HG03064 (cell line): ENCODE data around the gene CST9.
"Not testable (repeated sequence)": the region's sequence is repeated elsewhere in the genome, so short reads cannot be mapped to it uniquely, and the experiment has no call there.

Experiments used
- ATAC-seq: cut with Tn5 transposase; IDR thresholded peaks from one replicate; pipeline ENCODE4 v1.9.1; 2021; ENCODE audit warnings: low read depth; ENCODE audit not compliant: unreplicated experiment

The CST9 gene

DNA sequence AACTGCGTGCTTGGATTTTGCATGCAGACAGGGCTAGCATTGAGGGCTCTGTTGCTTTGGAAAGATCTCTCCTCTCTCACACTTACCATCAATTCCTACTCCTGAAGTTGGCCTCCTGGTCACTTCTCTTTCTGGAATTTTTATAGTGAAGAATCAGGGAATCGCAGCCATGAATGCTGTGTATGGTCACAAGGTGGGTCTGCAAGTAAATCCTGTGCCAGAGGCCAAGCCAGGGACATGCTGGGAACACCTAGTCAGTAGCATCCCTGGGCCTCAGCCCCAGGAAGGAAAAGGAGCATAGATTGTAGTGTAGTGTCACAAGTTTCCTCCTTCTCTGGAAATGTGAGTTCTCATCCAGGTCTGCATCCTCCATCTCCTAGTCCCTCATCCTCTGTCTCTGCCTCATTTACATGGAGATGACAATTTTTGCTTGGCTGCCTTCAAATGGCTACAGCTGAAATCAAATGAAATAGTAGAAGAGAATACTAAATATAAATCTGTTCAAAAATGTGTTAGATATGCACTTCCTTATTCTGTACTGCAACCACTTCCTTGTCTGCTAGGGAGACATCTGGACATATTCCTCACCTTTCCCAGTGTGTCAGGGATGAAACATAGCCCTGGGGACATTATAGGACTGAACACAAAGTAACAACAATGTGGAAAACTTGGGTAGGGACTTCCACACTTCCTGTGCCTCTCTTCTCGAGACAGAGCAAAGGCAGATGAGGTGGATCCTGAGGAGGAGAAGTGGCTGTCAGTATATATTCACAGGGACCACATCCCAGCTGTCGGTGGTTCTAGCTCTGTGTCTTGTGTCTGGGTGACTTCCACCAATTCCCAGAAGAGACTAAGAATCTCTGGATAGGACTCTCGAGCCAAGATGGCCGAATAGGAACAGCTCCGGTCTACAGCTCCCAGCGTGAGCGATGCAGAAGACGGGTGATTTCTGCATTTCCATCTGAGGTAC lies 17.0 kb downstream of the CST9 start:
- ATAC-seq: no peak

DNA sequence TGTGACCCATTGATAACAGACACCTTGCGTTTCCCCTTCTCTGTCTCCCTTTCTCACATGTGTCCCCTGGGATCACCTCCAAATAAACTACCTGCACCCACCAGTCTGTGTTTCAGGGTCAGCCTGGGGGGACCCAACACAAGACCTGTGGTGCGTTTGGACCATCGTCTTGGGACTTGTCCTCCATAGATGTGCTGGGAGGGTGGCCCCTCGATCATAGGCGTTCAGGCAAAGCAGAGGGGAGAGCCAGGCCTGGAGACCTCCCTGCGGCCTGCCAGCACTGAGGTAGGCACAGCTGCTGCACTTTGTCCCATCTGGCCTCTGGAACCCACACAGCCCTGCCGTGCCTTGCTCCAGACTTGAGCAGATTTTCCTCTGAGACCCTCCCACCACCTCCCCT lies 18.1 kb downstream of the CST9 start:
- ATAC-seq: no peak

DNA sequence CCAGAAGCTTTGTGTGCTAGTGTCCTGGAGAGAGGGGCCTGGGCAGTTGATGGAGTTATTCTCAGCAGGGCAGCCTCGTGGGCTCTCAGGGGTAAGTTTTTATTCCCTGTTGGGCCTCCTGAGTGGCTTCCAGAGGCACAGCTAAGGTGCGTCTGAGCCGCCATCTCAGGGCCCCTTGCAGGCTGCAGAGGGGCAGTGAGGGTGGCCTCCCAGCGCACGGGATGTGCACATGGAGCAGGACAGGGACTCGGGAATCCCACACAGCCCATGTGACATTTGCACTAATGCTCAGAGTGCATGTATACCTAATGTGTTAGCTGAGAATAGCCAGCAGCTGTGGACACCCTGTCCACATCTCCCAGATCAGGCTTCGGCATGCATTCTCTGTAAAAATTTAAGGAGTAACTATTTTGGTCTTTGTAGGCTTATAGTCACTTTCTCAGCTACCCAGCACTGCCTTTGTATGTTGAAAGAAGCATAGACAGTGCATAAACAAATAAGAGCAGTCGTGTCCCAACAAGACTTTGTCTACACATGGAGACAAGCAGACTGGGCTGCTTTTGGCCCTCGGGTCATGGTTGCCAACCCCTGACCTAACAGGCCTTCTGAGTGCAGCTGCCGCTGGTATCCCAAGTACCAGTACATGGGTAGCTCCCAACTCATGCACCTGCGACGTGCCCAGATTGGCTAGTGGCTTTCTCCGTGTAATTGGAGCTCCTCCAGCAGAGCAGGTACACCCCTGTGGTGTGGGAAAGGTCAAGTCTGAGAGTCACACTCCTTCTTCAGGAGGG lies 18.8 kb downstream of the CST9 start:
- ATAC-seq: no peak

DNA sequence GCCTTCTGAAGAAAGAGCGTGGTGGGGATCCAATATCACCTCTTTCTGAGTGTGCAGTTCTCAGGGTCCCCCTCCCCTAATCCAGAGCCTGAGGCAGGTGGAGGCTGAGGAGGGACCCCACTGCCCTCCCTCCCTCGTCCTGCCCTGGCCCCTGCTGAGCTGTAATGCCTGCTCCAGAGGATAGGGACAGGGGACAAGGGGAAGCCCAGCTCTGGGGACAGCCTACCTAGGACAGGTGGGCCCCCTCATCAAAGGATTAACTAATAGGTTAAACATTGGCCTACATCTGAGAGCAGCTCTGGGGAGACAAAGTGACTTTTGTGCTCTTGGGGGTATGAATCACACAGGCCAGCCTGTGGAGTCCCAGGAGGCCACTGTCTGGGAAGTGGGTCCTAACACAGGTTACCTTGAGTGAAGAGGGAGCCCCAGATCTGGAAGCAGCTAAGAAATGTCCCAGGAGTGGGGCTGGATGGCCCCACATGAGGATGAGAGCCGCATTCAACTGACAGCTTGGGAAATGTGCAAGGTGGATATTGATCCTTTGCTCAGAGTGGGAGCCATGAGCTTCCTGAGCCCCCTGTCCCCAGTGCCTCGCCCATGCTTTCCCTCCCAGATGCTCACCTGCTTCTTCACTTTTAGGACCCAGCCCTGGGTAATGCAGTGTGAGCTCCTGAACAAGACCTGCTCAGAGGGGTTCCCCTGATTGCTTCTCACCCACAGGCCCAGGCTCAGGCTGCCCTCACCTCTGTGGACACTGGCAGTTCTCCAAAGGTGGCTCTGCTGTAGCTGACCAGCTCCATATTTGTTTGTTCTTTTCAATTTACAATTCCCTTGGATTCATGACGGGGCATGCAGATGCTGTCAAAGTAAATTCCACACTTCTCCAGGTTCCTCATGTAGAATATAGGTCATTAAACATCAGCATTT lies 19.6 kb downstream of the CST9 start:
- ATAC-seq: no peak

DNA sequence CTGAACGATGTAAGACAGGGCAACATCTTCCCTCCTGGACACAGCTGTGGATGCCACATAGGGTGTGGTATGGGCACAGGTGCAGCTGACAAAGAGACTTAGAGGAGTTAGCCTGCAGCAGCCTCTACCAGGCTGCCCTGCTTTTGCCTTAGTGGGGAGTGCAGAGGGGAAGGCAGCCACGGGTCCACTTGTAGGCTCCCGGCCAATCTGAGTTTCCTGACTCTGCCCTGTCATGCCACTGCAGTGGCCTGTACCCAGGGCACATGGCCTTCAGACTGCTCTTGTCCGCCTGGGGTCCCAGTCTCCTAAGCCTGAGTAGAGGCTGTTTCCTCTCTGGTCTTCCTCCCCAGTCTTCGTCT lies 20.3 kb downstream of the CST9 start:
- no peak for ATAC-seq

DNA sequence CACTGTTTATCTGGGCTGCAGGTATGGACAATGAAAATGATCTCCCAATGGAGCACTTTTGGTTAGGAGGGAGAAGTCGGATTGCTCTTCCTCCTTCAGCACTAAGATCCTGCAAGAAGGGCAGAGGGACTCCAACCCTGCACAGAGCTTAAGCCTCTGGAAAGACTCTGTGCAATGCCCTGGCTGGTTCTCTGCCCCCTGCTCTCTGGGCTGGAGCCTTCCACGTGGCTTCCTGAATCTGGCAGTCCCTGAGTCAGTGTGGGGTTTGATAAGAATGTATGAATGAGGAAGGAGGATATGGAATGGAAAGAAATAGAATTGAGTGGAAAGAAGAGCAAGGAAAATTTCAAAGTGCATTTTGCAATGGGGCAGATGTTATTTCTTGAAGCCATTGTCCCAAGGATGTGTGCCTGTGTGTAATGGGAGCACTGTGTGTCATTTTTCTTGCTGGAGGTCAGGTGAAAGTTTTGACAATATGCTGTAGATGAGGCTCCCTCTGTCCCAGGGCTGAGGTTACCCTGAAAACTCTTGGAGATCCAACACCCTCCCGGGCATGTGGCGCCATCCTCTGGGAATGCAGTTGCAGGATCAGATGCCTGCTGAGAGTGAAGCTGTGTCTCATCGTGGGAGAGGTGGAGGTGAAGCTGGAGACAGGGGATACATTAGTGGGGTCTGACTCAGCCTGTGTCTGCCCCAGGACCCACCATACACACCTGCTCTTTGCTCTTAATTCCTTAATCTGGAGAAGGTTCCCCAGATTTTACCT lies 21.1 kb downstream of the CST9 start:
- no peak for ATAC-seq

DNA sequence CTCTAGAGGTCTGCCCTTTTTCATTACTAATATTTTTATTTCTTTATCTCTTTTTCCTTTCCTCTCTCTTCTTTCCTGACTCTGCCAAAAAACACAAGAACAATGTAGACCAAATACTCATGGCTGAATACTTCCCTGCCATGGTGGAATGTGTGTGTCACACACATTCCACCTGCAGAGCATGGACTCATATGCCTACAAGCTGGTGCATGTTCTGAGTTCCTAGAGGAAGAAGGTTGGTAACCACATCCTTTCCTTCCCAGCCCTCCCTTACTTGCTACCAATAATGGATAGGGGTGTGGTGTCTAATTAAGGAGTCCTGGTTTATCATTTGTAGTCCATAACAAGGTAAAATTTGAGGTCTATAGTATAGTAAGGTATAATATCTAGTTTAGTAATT lies 22.2 kb downstream of the CST9 start:
- ATAC-seq: no peak

DNA sequence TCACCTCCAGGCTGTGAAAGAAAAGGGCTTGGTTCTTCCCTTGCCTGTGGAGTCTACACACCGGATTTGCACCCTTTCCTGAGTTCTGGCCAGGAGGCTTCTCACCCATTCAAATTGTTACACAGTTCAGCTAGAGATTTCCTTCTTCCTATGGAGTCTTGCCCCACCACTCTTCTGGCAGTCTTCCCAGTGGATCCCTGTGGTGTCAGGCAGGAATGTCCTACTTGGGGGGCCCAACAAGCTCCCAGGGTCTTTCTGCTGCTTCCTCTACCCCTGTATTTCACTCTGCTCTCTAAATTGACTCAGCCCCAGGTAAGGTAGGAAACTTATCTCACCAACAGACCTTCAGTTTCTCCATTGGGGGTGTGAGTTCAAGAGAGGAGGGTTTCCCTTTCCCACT lies 23.4 kb downstream of the CST9 start:
- ATAC-seq: no peak

DNA sequence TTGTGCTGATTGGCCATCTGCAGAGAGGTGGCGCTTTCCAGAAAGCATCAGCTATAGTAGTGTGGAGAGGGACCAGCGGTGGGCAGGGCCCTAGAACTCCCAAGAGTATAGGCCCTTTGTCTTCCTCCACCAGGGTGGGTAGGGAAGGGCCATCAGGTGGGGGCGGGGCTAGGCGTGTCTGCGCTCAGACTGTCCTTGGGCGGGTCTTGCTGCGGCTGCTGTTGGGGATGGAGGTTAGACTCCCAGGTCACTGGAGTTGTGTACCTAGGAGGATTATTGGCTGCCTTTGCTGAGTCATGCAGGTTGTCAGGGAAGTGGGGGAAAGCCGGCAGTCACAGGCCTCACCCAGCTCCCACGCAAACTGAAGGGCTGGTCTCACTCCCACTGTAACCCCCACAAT lies 23.9 kb downstream of the CST9 start:
- ATAC-seq: not testable (repeated sequence)

DNA sequence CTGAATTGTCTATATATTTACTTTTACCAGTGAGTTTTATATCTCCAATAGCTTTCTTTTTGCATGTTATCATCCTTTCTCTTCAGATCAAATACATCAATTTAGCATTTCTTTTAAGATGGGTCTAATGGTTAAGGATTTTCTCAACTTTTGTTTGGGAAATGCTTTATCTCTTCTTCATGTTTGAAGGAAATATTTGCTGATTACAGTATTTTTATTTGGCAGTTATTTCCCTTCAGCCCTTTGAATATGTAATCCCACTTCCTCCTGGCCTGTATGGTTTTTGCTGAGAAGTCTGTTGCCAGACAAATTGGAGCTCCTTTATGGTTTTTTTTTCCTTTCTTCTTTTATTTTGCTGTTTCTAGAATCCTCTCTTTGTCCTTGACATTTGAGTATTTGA lies 30.7 kb downstream of the CST9 start:
- ATAC-seq: no peak

DNA sequence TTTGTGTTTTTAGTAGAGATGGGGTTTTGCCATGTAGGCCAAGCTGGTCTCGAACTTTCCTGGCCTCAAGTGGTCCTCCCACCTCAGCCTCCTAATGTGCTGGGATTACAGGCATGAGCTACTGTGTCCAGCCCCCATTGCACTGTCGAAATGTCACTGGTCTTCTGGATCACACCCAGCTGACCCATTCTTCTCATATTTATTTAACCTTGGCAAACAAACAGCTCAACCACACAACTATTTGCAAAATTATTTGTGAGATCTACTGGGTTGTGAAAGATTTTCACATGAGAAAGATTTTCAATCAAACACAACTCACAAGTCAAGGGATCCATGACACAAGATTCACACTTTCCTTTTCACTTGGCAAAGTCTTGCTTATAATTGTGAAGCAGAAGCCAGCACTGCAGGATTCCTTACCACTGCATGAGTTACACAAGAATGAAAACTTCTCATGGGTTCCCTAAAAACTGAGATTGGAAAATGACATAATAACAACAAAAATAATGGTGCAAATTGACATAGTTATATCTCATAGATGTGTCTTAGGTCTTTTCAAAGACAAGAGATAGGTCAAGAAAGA lies 35.4 kb downstream of the CST9 start:
- ATAC-seq: no peak

DNA sequence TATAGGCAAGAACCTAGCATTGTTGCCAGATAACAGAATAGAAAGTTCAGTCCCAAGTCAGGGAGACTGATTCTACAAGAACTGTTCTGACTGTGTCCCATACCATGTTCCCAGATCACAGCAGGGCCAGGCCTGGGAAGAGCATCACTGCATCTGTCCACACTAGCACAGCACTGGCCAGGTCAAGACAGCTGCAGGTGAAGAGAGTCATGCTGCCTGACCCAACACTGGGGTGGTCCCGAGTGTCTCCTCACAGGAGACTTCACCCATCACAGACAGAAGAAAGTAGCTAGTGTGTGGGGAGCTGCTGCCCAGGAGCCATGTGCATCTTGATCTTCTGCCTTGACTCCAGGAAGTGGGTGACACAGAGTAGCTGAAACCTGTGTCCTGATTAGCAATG lies 36.1 kb downstream of the CST9 start:
- no peak for ATAC-seq

DNA sequence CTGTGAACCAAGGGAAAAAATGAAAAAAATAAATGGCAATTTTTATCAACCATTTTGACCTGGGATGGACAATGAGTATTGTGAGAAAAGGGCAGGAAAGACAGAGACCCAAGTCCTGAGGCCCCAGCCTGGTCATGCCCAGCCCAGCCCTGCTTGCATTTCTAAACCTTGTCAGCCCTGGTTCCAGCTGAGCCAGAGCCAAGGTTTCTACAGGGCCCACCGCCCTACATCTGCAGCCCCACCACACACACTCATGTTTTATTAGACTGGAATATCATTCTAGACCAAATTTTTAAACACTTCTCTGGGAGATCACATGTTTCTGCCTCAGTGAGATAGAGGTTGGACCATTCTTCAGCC lies 36.8 kb downstream of the CST9 start:
- ATAC-seq: no peak

DNA sequence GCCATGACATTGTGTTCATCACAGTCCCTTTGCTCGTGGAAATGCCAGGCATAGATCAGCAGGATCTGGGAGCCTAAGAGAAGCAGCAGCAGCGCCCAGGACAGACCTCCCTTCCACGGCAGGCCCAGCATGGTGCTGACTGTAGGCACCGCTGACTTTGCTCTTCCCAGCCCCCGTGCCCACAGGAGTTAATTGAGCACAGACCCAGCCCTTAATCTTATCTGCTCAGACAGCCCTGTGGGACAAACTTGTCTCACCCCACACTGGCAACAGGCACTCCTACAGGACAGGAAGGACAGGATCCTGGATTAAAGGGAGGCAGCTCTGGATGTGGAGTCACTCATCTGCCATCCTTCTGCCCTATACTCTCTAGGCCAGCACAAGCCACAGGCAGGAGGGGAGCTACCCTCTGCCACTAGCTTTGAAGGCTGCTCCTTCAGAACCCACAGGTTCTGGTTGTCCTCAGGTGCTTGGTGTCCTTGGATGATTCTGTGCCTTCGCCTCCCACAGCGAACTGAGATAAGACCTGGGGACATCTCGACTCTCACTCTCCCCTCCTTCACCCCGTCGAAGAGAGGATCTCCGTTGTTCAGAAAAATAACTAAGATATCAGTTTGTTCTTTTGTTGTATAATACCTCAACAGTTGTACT lies 37.3 kb downstream of the CST9 start, which contains the start of gene CST9L:
Gene CST9L (minus strand): TSS at position 165 of the 651 bp plus-strand sequence. CDS start 34 bp downstream, at position 131.
- ATAC-seq: no peak

DNA sequence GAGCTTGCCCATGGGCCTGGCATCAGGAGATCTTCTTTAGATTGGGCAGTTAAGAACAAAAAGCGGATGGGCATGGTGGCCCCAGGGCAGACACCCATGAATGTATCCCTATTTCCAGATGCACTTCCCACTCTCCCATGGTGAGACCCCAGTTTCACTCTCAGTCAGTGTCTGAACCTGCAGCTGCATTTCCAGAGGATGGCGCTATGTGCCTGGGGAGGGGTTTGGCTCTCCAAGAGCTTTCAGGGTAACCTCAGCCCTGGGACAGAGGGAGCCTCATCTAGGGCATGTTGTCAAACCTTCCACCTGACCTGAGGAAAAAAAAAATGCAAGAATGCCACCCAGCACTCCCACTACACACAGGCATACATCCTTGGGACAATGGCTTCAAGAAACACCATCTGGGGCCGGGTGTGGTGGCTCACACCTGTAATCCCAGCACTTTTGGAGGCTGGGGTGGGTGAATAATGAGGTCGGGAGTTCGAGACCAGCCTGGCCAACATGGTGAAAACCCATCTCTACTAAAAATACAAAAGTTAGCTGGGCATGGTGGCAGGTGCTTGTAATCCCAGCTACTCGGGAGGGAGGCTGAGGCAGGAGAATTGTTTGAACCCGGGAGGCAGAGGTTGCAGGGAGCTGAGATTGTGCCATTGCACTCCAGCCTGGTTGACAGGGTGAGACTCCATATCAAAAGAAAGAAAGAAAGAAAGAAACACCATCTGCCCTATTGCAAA lies 39.4 kb downstream of the CST9 start:
- ATAC-seq: no peak

DNA sequence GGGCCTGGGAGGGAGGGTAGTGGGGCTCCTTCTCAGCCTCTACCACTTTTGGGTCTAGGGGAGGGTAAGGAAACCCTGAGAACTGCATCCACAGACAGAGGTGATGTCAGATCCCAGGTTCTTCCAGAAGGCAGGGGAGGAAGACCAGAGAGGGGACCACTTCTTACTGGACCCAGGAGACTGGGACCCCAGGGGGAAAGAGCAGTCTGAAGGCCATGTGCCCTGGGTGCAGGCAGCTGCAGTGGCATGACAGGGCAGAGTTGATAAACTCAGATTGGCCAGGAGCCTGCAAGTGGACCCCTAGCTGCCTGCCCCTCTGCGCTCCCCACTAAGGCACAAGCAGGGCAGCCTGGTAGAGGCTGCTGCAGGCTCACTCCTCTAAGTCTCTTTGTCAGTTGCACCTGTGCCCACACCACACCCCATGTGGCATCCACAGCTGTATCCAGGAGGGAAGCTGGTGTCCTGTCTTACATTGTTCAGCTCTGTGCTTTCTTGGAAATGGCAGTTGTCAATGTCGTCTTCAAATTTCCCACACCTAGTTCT lies 40.1 kb downstream of the CST9 start:
- ATAC-seq: no peak

DNA sequence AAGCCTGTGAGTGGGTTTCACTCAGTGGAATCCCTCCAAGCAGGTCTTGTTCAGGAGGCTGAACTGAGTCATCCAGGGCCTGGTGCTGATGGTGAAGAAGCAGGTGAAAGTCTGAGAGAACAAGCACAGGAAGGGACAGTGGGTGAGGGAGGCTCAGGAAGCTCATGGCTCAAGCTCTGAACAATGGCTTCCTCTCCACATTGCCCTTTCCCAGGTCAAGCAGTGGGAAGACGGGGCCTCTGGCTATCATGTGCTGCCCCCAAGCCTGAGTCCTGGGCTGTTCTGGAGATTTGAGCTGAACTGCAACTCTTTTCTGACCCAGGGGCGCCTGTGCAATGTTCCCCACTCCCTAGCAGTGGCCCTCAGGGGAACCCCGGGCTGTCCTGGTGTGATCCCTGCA lies 40.8 kb downstream of the CST9 start:
- ATAC-seq: no peak

DNA sequence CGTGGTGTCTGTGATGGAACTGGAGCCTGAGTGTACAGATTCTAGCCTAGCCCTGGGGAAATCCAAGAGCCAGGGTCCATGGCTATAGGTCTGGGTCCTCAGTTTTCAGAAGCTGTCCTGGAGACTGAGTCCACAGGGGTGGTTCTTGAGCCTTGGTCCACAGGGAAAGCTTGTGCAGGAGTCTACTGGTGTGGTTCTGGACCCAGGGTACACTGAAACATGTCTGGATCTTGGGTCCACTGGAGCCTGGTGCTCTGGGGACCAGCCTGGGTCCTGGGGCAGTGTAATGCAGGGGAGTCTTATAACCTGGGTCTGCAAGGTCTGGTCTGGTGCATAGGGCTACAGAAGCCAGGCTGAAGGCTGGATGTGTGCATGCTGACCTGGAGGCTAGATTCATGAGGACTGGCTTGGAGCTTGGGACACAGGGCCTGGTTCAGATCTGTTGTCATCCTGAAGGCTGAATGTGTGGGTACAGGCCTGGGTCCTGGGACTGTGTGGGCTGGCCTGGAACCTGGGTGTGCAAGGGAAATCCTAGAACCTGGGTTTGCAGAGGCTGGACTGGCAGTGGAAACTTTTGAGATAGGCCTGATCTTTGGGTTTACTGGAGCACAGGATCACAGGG lies 42.9 kb downstream of the CST9 start:
- ATAC-seq: no peak
